Urothelium cell line (cell line): ENCODE data around the gene CASKIN1.

Experiments
- DNase-seq: peaks from one replicate; pipeline ENCODE4 v3.0.0; 2011; ENCODE audit warnings: low spot score, mixed read lengths
- FAIRE-seq: peaks from 2 replicates; lab custom pipeline; 2011; peaks lifted over from hg19 to GRCh38; lab: Jason Lieb, UNC

Gene CASKIN1

DNA sequence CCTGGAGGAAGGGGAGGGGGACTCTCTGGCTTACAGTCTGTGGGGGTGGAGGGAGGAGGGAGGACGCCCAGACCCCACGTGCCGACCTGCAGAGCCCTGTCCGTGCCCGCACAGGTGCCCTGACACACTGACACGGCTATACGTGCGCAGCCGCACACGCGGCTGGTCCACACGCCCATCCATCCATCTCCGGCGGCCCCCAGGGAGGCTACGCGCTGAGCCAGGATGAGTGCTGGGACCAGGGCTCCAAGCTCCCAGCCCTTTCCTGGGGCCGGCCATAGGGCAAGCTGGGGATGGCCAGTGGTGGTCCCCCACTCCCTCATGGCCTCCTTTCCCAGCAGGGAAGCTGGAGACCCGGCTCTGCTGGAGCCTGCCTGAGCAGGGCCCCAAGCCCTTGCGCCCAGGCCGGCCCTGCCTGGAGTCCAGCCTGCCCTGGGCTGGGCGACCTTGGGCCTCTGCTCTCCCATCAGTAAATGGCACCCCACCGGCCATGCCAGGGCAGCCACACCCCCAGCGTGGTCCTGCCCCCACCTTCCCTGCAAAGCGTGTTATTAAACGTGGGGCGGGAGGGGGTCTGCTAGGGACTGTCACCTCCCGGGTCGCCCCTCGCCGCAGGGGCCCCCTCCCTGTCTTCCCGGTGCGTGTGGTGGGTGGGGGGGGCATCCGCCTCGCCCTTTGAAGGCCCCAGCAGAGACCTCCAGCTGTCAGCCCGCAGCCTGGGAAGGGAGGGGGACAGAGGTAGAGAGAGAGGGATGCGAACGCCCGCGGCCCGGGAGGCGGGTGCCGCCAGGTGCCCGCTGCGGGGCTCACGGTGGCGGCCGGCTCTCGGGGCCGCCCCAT is 863 bp downstream of the CASKIN1 start:
- FAIRE-seq (peak; percentile 65), DNase-seq (no peak)

DNA sequence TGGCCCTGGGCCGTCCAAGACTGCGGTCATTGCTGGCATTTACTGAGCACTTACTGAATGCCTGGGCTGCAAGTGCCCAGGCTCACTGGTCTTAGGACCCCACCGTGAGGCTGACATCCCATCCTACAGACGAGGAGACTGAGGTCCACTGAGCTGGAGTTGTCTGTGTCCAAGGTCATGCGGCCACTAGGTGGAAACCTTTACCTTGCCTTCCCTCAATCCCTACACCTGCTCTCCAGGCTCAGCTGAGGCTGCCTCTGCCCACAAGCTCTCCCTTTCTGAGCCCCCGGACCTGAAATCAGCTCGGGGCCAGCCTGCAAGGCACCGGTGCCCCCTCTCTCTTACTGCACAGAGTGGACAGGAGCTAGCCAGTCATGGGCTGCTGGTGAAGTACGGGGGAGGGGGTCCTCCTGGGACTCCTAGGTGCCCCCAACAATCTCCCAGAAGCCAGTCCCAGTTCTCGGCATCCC is 1.5 kb downstream of the CASKIN1 start:
- FAIRE-seq (peak; percentile 65), DNase-seq (peak; percentile 69)

DNA sequence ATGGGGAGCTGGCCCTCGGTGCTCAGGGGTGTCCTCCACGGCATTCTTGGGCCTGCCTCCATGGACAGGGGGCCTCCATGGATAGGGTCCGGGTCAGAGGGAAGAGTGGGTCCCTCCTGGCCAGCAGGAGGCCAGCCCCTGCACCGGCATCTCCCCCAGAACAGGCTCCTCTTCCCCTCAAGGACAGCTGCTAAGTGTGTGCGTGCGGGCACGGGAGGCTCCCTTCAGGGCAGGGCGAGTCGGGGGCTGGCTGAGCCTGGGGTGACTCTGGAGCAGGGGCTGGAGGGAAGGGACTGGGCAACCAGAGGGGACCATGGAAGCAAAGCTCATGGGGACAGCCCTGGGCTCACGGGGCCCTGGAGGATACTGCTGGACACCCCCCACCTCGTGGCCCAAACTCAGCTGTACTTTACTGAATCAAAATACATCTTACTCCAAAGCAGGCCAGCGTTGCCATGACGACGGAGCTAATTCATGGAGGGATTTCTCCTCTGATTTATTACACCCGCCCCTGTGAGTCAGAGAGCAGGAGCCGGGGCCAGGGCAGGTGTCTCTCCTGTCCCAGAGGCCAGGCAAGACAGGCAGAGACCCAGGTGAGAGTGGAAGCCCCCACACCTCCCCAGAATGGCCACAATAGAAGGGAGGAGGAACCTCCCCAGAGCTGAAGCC is 2.1 kb downstream of the CASKIN1 start:
- DNase-seq, result peak; percentile 58
- no peak for FAIRE-seq

DNA sequence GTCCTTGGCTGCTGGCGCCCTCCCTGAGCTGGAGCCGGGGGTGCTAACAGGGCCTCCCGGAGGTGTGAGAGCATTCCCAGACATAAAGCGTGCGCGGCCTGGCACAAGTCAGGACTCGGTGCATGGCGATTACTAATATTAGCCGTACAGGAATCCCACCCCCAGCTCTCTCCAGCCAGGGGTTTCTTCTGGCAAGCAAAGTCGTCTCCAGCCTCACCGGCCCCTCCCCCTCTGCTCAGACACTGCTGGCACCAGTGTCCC is 5.0 kb downstream of the CASKIN1 start:
- no peak for FAIRE-seq
- no peak for DNase-seq

DNA sequence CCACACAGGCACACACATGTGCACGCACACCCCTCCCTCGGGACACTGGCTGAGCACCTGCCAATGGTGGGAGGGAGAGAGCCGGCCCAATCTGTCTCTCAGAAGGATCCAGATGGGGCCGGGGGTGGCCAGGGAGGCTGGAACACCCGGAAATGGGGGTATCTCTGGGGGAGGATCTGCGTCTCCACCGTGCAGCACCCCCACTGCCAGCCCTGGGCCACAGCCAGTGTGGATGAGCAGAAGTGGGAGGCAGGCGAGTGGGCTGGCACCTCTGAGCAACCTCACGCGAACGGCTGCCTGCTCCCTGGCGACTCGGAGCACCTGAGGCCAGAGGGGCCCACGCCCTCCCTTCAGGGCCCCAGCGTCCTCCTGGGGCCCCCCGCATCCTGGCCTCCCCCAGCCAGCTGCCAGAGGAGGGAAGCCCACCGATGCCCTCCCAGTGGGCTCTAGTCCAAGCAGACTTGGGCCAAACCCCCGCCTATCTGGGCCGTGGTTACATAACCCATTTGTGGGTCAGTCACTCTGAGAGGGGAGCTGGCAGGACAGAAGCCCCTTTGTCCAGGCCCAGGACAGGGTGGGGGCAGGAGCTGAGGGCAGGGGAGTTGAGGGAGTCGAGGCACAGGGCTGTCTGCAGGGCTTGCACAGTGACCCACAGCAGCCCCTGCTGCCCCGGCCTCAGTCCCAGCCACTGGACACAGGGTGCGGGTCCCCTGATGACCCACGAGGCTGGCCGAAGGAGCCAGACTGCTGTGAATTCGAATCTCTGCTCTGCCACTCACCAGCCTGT is 5.6 kb downstream of the CASKIN1 start:
- DNase-seq (no peak), FAIRE-seq (no peak)

DNA sequence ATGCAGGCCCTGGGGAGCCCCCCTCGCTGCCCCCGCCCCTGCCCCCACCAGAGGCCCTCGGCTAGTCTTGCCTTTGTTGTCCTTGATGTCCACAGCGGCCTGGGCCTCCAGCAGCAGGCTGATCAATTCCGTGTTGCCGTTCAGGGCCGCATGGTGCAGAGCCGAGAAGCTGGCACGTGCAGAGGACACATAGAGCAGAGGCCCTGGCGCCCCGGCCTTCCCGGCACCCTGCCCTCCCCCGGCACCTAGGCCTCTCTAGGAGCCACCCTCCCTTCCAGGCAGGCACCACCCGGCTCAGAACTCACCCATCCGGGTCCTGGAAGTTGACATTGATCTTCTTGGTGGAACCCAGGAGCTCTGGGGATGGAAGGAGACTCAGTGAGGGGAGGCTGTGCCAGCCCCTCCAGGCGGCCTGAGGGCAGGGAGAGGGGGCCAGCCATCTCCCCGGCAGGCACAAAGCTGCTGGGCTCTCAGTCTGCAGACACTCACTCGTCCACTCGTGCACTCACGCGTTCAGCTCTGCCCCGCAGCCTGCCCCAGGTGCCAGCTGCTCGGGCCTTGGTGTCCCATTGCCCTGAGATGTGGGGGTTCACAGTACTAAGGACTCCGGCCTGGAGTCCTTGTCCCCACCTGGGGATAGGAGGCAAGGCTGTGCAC is 6.3 kb downstream of the CASKIN1 start:
- DNase-seq (no peak), FAIRE-seq (no peak)

DNA sequence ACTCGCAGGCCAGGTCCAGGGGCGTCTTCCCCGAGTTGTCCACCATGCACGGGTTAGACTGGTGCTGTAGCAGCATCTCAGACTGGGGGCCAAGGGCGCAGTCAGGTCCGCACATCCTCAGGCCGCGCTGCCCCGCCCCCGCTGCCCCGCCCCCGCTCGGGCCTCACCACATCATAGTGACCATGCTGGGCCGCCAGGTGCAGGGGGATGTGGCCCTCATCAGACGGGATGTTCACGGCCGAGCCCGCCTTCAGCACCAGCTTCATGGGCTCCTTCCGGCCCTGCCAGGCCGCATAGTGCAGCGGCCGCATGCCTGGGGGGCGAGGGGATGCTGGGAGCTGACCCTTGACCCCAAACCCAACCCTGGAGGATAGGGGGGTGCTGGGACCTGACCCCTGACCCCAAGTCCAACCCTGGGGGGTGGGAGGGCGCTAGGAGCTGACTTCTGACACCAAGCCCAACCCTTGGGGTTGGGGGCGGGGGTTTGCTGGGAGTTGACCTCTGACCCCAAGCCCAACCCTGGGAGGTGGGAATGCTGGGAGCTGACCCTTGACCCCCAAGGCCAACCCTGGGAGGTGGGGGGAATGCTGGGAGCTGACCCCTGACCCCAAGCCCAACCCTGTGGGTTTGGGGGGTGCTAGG is 7.0 kb downstream of the CASKIN1 start:
- DNase-seq, result no peak
- FAIRE-seq, result no peak

DNA sequence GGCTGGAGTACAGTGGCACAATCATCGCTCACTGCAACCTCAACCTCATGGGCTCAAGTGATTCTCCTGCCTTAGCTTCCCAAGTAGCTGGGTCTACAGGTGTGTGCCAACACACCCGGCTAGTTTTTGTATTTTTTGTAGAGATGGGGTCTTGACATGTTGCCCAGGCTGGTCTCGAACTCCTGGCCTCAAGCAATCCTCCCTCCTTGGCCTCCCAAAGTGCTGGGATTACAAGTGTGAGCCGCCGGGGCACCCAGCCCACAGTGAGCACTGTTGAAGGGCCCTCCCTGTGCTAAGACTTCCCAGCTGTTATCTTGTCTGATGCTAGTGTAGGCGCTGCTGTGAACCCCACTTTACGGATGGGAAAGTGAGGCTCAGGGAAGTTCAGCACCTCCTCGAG is 8.0 kb downstream of the CASKIN1 start:
- DNase-seq (no peak), FAIRE-seq (no peak)

DNA sequence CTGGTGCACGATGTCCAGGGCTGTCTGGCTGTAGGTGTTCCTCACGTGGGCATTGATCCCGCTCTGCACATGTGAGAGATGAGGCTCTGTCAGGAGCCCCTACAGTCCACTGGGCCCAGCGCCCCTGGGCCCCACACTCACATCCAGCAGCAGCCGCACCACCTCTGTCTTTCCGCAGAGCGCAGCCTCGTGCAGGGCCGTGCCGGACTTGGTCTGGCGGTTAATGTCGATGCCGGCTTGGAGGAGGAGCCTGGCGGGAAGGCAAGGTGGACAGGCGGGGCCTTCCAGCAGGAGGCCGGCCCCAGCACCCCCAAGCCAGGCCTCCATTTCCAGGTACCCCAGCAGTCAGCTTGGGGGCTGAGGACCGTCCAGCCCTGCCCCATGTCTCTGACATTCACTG is 9.2 kb downstream of the CASKIN1 start:
- DNase-seq, result no peak
- no peak for FAIRE-seq

- DNase-seq (no peak), FAIRE-seq (no peak)
These were observed 9.9 kb downstream of the CASKIN1 start for GRCh38 chr16:2186505-2186904.

DNA sequence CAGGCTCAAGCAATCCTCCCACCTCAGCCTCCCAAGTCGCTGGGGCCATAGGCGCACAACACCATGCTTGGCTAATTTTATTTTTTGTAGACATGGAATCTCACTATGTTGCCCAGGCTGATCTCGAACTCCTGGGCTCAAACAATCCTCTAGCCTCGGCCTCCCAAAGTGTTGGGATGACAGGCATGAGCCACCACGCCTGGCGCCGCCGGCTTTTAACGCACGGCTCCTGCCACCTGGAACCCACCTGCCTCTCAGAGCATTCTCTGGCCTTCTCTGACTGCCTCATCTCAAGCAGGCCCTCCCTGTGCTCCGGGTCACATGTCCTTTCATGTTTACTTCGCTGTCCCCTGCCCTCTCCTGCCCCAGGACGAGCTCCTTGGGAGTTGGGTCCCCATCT is 10.3 kb downstream of the CASKIN1 start:
- DNase-seq (no peak), FAIRE-seq (no peak)

- FAIRE-seq (no peak), DNase-seq (no peak)
These were observed 11.4 kb downstream of the CASKIN1 start for GRCh38 chr16:2184962-2185361.

DNA sequence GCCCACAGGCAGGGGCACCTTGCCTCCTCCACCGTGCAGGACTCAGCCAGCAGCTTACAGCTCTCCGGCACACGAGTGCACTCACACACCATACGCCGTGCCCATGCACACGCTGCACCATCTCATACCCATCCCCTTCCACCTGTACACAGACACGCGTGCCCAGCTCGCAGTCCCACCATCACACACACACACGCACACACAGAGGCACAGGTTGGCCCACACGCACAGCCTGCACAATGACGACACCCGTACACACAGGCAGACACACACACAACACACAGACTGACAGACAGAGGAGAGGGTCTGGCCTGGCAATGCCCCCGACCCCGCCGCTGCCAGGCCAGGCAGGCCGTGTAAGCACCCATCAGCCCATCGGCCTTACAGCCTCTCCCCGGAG is 12.1 kb downstream of the CASKIN1 start:
- DNase-seq, result no peak
- FAIRE-seq, result peak; percentile 59

- FAIRE-seq (no peak), DNase-seq (no peak)
These were observed 12.7 kb downstream of the CASKIN1 start for GRCh38 chr16:2183671-2184070.

DNA sequence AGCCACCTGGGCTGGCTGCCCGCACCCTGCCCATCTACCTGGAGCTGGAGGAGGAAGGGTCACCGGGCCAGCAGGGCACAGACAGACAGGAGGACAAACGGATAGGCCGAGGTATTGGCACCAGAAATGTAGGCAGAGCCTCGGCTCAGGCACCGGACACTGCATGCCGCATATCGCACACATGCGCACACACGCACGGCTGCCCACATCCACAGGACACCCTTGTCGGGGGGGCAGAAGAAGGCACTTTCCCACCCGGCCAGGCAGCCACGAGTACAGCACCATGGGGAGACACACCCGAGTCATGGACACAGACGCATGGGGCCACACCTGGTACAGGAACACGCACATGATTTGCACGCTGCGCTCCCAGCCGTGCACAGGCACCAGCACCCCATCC is 14.5 kb downstream of the CASKIN1 start:
- FAIRE-seq (peak; percentile 69), DNase-seq (no peak)

- no peak for FAIRE-seq
- no peak for DNase-seq
These were observed 15.2 kb downstream of the CASKIN1 start for GRCh38 chr16:2180962-2181923.

DNA sequence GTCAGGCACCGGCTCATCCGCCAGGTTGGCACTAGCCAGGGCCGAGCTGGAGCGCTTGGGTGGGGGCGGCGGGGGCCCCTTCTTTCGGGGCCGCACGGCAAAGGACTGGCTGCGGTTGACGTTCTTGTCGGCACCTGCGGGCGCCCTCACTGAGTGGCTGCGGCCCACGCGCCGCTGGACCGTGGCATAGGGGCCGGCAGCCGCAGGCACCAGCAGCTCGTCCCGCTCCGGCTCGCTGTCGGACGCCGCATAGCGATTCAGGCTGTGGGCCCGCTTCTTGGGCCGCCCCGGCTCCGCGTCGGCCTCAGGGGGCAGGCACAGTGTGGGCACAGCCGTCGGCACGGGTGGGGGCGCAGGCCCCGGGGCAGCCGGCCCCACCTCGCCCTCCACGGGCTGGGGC is 15.9 kb downstream of the CASKIN1 start:
- no peak for DNase-seq
- FAIRE-seq, result no peak

- DNase-seq (no peak), FAIRE-seq (no peak)
These were observed 16.8 kb downstream of the CASKIN1 start for GRCh38 chr16:2179576-2179975.

DNA sequence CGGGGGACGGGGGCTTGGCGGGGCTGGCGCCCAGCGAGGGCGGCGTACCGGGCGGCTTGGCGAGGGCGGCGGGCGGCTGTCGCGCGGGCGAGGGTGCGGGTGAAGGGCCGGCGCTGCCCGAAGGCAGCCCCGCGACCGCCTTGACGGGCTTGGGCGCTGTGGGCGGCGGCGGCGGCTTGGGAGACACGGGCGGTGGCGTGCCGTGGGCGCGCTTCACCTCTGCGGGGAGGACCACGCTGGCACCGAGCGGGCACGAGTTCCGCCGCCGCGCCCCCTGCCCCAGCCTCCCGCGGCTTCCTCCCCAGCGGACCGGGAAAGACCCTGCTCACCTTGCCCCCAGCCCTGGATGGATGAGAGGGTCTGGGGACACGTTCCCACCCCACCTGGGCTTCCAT is 17.3 kb downstream of the CASKIN1 start:
- no peak for FAIRE-seq

More for the DNA sequence above, 17.3 kb downstream of the CASKIN1 start:
- no peak for DNase-seq
